PC-9 (cell line): ENCODE results near the gene USP24. TPM values are rescaled to one million over a fixed set of nuclear protein-coding genes. Genes with fewer than 3 reads are reported as not detected.

Source experiments
- BruUV-seq: library from RNA; stranded (reverse); fragments of 400-500 nt; replicated peaks from 2 replicates; lab custom pipeline; 2021; lab: Mats Ljungman, UMichigan
- CTCF ChIA-PET: fragments of 300-600 bp; sonication (Branson Sonifier 250); formaldehyde crosslinking; loops from one replicate; lab custom pipeline; 2022; ENCODE audit warnings: antibody characterized with exemption; lab: Charles Lee
- POLR2A ChIA-PET: fragments of 300-600 bp; sonication (Branson Sonifier 250); formaldehyde crosslinking; loops from one replicate; lab custom pipeline; 2022; ENCODE audit warnings: antibody characterized with exemption; ENCODE audit not compliant: unreplicated experiment; lab: Charles Lee
- DNase-seq, 2 experiments: peaks; one replicate each; pipeline versions ENCODE4 v3.0.0 to v3.0.0-alpha.2; 2015 to 2022; ENCODE audit warnings: mixed read lengths in 1 of 2
- H2AFZ ChIP-seq: fragments of 200-600 bp; sonication (generic); 2 replicates; pipeline ENCODE4 v1.8.1; 2017; ENCODE audit warnings: antibody characterized with exemption
- H3F3A ChIP-seq: fragments of 200-600 bp; sonication (generic); 2 replicates; pipeline ENCODE4 v1.8.1; 2017; ENCODE audit warnings: antibody characterized with exemption, mild to moderate bottlenecking, low read depth; ENCODE audit not compliant: insufficient read depth
- H3K27ac ChIP-seq: fragments of 200-600 bp; sonication (generic); 2 replicates; pipeline ENCODE4 v1.6.1; 2016; ENCODE audit warnings: mixed run types
- H3K27me3 ChIP-seq: fragments of 200-600 bp; sonication (generic); 2 replicates; pipeline ENCODE4 v1.6.1; 2016; ENCODE audit warnings: low read depth, mixed run types; ENCODE audit not compliant: insufficient read depth
- H3K36me3 ChIP-seq: fragments of 200-600 bp; sonication (generic); 2 replicates; pipeline ENCODE4 v1.6.1; 2016; ENCODE audit warnings: low read depth, mixed run types
- H3K4me1 ChIP-seq: fragments of 200-600 bp; sonication (generic); replicated peaks from 2 replicates; pipeline ENCODE4 v1.6.1; 2016; ENCODE audit warnings: mixed run types; ENCODE audit not compliant: insufficient read depth
- H3K4me2 ChIP-seq: fragments of 200-600 bp; sonication (generic); 2 replicates; pipeline ENCODE4 v1.6.1; 2017; ENCODE audit warnings: mixed run types
- H3K4me3 ChIP-seq: fragments of 200-600 bp; sonication (generic); 2 replicates; pipeline ENCODE4 v1.6.1; 2016; ENCODE audit warnings: mixed run types
- H3K79me2 ChIP-seq: fragments of 200-600 bp; sonication (generic); 2 replicates; pipeline ENCODE4 v1.6.1; 2017; ENCODE audit warnings: low read depth, mixed run types
- H3K9me2 ChIP-seq: fragments of 200-600 bp; sonication (generic); 2 replicates; pipeline ENCODE4 v1.8.1; 2017; ENCODE audit warnings: mild to moderate bottlenecking; ENCODE audit not compliant: insufficient read depth
- H3K9me3 ChIP-seq: fragments of 200-600 bp; sonication (generic); 2 replicates; pipeline ENCODE4 v1.8.1; 2016; ENCODE audit warnings: low read depth; ENCODE audit not compliant: insufficient read depth
- H4K20me1 ChIP-seq: fragments of 200-600 bp; sonication (generic); 2 replicates; pipeline ENCODE4 v1.8.1; 2017; ENCODE audit not compliant: insufficient read depth
- EZH2 ChIP-seq: fragments of 200-600 bp; sonication (generic); IDR thresholded peaks from 2 replicates; pipeline ENCODE4 v1.8.0; 2017; ENCODE audit warnings: antibody characterized with exemption, low read depth
- intact Hi-C: fragments of 100-400 bp; cut with micrococcal nuclease; formaldehyde crosslinking; loops from one replicate; pipeline ENCODE4 v1.10.0; 2022; ENCODE audit not compliant: unreplicated experiment
- total RNA-seq: library from RNA; stranded (reverse); gene quantifications from 2 replicates; pipeline ENCODE4 v1.2.3, GENCODE V29; 2021
- TF ChIP-seq, protein P1 (sequence below): fragments of 200-600 bp; sonication (generic); conservative IDR thresholded peaks from 2 replicates; pipeline ENCODE4 v1.6.1; 2017; ENCODE audit warnings: mixed run types, antibody characterized with exemption, mild to moderate bottlenecking, moderate library complexity

The USP24 gene
- total RNA-seq, 1 experiment from 2014 or later = 61.0 TPM

DNA sequence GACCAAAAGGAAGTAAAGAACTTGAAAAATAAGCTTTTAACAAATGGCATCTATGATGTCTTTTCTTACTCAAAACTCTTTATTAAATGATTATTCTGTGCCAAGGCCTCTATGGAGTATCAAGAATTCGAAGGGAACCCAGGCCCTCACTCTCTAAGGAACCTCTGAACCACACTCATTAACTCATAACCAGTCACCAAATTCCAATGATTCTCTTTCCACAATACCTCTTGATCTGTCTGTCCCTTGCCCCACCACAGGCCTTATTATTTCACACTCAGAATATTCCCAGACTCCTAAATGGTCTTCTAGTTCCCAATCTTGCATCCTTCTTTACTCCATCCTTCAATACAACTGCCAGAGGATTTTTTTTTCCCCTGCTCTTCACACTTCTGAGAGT lies 138.8 kb downstream of the USP24 start:
- ChIA-PET POLR2A (no interaction called here), CTCF (interaction anchor here (0.6 kb wide), 1 partner anchor 963 kb away, joined by 4 read pairs; no protein-coding TSS in a partner anchor)
- Histone ChIP-seq H2AFZ (no peak overlapping the region), H3F3A (peaks cover 22% of the 10 kb centered on the region; the same call in 1 of the 2 replicates), H3K4me3 (no peak overlapping the region), H3K9me3 (no peaks in the 10 kb centered on the region), H3K27me3 (no peaks in the 10 kb centered on the region), H3K79me2 (no peaks in the 10 kb centered on the region), H3K9me2 (no peaks in the 10 kb centered on the region), H4K20me1 (0 out of 2 replicates have a peak, but pooled peaks cover 4% of the 10 kb centered on the region), H3K27ac (no peak overlapping the region), H3K36me3 (peaks cover 31% of the 10 kb centered on the region), H3K4me1 (no peaks in the 10 kb centered on the region), H3K4me2 (no peak overlapping the region)
- TF ChIP-seq, protein P1, sequence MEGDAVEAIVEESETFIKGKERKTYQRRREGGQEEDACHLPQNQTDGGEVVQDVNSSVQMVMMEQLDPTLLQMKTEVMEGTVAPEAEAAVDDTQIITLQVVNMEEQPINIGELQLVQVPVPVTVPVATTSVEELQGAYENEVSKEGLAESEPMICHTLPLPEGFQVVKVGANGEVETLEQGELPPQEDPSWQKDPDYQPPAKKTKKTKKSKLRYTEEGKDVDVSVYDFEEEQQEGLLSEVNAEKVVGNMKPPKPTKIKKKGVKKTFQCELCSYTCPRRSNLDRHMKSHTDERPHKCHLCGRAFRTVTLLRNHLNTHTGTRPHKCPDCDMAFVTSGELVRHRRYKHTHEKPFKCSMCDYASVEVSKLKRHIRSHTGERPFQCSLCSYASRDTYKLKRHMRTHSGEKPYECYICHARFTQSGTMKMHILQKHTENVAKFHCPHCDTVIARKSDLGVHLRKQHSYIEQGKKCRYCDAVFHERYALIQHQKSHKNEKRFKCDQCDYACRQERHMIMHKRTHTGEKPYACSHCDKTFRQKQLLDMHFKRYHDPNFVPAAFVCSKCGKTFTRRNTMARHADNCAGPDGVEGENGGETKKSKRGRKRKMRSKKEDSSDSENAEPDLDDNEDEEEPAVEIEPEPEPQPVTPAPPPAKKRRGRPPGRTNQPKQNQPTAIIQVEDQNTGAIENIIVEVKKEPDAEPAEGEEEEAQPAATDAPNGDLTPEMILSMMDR = no peak
- TF ChIP-seq EZH2 = no peak
- intact Hi-C loops = no loop called here
- DNase-seq = no peak
- BruUV-seq = no TSS peak

DNA sequence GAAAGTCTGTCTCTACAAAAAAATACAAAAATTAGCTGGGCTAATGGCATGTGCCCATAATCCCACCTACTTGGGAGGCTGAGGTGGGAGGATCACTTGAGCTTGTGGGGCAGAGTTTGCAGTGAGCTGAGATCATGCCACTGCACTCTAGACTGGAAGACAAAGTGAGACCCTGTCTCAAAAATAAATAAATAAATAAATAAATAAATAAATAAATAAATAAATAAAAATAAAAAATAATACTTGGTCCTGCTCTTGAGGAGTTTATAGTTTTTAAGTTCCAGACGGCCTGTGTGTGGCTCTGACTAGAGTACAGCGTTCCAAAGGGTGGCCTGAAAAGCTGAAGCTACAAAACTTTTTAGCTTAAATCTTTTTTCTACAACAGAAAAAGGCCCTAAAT lies 140.7 kb downstream of the USP24 start:
- intact Hi-C loops = loop anchor here (5.0 kb wide), 2 partner anchors 33 to 203 kb away; no protein-coding TSS in a partner anchor
- DNase-seq = no peak
- Histone ChIP-seq H3K4me1 (no peaks in the 10 kb centered on the region), H2AFZ (no peak overlapping the region), H3K9me2 (no peaks in the 10 kb centered on the region), H3K36me3 (peaks cover 34% of the 10 kb centered on the region), H3F3A (peaks cover 15% of the 10 kb centered on the region; the same call in 1 of the 2 replicates), H3K79me2 (no peaks in the 10 kb centered on the region), H3K27ac (no peak overlapping the region), H3K27me3 (no peaks in the 10 kb centered on the region), H3K4me2 (no peak overlapping the region), H3K9me3 (no peaks in the 10 kb centered on the region), H3K4me3 (no peak overlapping the region), H4K20me1 (0 out of 2 replicates have a peak, but pooled peaks cover 4% of the 10 kb centered on the region)
- POLR2A ChIA-PET = no interaction called here
- CTCF ChIA-PET = no interaction called here
- BruUV-seq = no TSS peak
- TF ChIP-seq, protein P1 = no peak
- no peak for TF ChIP-seq EZH2

DNA sequence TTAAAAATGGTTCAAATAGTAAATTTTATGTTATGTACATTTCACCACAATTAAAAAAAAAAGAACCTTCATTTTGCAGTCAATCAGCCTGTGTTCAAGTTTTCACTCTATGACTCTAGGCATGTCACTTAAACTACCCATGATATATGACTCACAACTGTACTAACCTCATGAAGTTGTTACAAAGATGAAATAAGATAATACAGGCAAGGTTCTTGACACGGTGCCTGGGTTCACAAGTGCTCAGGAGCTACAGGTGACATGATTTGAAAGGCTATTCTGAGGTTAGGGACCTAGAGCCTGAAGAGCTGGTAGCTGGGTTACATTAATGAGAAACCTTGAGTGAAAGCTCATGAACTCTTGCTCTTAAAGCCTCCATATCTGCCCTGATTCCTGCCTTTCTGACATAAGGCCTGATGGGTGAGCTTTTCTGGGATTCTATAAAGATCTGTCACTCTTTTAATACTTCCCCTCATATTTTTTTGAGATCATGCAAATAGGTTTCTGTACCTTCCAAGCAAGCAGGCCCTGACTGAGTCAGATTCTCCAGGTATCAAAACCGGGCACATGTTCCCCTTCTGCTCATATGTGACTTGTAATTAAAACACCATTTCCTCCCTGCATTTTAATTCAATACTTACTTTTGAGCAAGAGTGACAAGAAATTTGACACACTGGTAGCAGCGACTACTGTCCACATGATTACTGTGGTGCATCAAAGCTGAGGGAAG lies 141.8 kb downstream of the USP24 start:
- no peaks in the 10 kb centered on the region for H3K79me2 ChIP-seq
- no peaks in the 10 kb centered on the region for H3K9me3 ChIP-seq
- no peaks in the 10 kb centered on the region for H3K9me2 ChIP-seq
- TF ChIP-seq EZH2 = no peak
- TF ChIP-seq, protein P1 = no peak
- ChIA-PET CTCF (no interaction called here), POLR2A (no interaction called here)
- H4K20me1 ChIP-seq = 0 out of 2 replicates have a peak, but pooled peaks cover 4% of the 10 kb centered on the region
- intact Hi-C loops = loop anchor here (5.0 kb wide), 2 partner anchors 34 to 204 kb away; no protein-coding TSS in a partner anchor
- H3K4me2 ChIP-seq = no peak overlapping the region
- DNase-seq = no peak
- no peak overlapping the region for H2AFZ ChIP-seq
- no peaks in the 10 kb centered on the region for H3K27me3 ChIP-seq
- H3F3A ChIP-seq = peaks cover 17% of the 10 kb centered on the region; the same call in 1 of the 2 replicates
- H3K27ac ChIP-seq = no peak overlapping the region
- BruUV-seq = no TSS peak
- no peak overlapping the region for H3K4me3 ChIP-seq
- peaks cover 45% of the 10 kb centered on the region for H3K36me3 ChIP-seq
- H3K4me1 ChIP-seq = no peaks in the 10 kb centered on the region
